ENCODE measurements around the gene KRTAP4-8.
"Not testable (repeated sequence)": the region's sequence is repeated elsewhere in the genome, so short reads cannot be mapped to it uniquely, and the experiment has no call there.

The KRTAP4-8 gene

GRCh38 chr17:41098042-41098441 lies at the start of gene KRTAP4-8:
KRTAP4-8 (minus strand) TSS chr17:41098142; CDS start chr17:41098084, 58 bp downstream.
- in situ Hi-C loops (cut with HindIII; ENCODE audit: low pct_ligation_motif_present, low pct_unique_long_range_greater_than_20kb, low sequenced_read_pairs) = no loop called here

DNA sequence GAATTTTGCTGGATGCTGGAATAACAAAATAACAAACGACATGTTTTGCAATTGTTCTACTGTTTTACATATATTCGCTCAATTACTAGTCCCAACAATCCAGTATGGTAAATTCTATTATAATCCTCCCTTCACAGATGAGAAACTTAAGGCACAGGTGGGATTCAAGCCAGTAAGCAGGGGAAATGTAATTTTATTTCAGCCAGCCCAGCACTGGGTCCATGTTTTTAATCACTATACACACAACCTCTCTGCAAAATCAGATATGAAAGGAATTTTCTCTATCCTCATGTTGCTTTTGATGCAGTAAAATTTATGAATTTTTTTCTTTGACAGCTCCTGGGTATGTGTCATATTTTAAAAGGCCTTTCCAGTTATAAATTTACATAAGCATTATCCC lies 47.3 kb upstream of the KRTAP4-8 start:
- in situ Hi-C loops (cut with HindIII; ENCODE audit: low pct_ligation_motif_present, low pct_unique_long_range_greater_than_20kb, low sequenced_read_pairs) = no loop called here

More at GRCh38 chr17:41098042-41098441, at the start of gene KRTAP4-8:
- DNase-seq = no peak

GRCh38 chr17:41144846-41145245 lies 46.9 kb upstream of the KRTAP4-8 start:
- in situ Hi-C loops (cut with HindIII; ENCODE audit: low pct_ligation_motif_present, low pct_unique_long_range_greater_than_20kb, low sequenced_read_pairs) = no loop called here
- no peak for DNase-seq

More for the DNA sequence above, 47.3 kb upstream of the KRTAP4-8 start:
- no peak for DNase-seq

DNA sequence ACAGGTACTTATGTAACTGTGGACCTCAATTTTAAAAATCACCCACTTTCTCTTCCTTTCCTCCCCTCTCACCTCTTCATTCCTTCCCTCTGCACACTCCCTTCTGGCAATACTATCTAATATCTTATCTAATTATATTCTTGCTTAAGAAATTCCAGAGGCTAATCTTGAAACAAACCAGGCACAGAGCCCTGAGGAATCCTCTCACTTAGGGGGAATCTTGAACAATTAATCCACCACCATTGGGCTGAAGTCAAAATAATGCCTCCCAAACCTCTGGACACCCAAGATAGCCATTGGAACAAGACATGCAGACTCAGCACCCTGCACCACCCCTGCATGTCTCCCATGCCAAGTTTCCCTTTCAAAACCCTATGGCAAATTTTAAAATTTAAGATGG lies 43.4 kb upstream of the KRTAP4-8 start:
- in situ Hi-C loops (cut with HindIII; ENCODE audit: low pct_ligation_motif_present, low pct_unique_long_range_greater_than_20kb, low sequenced_read_pairs) = no loop called here
- no peak for DNase-seq

DNA sequence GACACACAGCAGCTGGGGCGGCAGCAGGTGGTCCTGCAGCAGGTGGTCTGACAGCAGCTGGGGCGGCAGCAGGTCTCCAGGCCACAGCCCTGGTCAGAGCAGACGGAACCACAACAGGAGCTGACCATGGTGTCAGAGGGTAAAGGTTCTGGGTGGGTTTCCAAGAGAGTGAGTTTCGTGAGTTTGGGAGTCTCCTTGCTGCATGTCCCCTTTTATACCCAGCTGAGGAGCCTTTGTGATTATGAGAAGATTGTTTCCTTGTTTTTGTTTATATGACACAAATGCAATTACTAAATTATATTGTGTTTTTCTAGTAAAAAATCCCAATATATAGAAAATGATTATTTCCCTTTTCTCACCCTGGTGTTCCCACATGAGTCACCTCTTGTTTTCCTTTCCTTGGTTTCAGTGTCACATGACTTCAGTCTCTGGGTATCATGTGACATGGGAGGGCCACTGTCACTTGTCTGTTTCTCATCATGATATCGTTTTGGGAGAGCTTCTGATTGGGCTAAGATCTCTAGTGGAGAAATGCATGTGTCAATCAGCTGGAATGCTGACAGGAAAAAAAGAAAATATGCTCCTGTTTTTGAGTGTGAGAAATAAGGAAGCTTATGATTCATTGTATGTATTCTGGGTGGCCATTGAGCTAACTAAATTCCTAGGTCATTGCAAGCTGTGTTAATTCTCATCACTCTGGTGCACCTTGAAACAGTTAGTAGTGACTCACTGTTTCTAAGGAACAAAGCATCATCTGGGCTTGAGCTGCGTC lies 42.6 kb upstream of the KRTAP4-8 start, which contains the start of gene KRTAP4-6:
KRTAP4-6 (minus strand) TSS at position 185 of the 772 bp plus-strand sequence; CDS start at position 128, 57 bp downstream.
- no peak for DNase-seq
- in situ Hi-C loops (cut with HindIII; ENCODE audit: low pct_ligation_motif_present, low pct_unique_long_range_greater_than_20kb, low sequenced_read_pairs) = no loop called here

DNA sequence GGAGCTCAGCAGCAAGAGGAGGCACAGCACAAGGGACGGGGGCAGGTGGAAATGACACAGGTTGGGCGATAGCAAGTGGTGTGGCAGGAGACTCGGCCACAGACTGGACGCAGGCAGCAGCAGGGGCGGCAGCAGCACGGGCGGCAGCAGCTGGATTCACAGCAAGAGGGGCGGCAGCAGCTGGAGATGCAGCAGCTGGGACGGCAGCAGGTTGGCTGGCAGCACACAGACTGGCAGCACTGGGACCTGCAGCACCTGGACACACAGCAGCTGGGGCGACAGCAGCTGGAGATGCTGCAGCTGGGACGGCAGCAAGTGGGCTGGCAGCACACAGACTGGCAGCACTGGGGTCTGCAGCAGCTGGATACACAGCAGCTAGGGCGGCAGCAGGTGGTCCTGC lies 41.9 kb upstream of the KRTAP4-8 start:
- in situ Hi-C loops (cut with HindIII; ENCODE audit: low pct_ligation_motif_present, low pct_unique_long_range_greater_than_20kb, low sequenced_read_pairs); DNase-seq: not testable (repeated sequence)

DNA sequence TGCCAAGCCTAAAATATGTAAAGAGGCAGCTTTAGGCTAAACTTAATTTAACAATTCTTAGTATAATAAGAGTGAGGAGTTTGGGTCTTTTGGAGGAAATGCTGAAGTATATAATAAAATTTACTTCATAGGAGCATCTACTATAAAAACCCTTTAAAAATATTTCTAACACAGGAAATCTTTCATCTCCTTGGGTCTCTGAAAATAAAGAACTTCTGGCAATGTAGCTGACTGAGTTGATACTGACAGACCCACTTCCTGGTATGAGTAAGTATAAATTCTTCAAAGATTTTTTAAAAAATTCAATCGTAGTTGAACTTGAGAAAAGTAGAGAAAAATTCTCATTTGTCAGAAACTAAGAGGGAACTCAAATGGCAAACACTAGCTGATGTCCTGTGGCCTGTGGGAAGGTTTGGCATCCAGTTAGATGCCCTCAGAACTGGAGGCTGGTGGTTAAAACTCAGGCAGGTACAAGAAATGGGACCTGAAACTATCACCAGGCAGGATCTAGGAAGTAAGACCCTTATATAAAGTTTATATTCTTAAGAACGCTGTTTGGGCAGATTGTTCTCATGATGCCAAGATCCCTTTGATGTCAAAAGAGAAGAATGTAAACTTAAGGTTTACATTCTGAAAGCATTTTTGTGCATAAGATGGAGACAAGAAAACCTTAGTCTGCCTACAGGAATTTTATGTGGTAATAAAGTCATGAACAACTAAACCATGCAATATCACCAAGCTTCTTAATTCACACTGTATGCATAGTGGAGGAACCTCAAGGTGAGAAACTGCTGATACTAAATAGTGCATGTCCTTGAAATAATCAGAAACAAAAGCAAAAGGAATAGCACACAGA lies 36.2 kb upstream of the KRTAP4-8 start:
- no peak for DNase-seq
- in situ Hi-C loops (cut with HindIII; ENCODE audit: low pct_ligation_motif_present, low pct_unique_long_range_greater_than_20kb, low sequenced_read_pairs) = no loop called here

GRCh38 chr17:41131979-41132378 lies 34.0 kb upstream of the KRTAP4-8 start:
- no peak for DNase-seq
- in situ Hi-C loops (cut with HindIII; ENCODE audit: low pct_ligation_motif_present, low pct_unique_long_range_greater_than_20kb, low sequenced_read_pairs) = no loop called here

- DNase-seq = no peak
These were observed 29.4 kb upstream of the KRTAP4-8 start for GRCh38 chr17:41127371-41127770.

GRCh38 chr17:41126412-41126811 lies 28.5 kb upstream of the KRTAP4-8 start:
- in situ Hi-C loops (cut with HindIII; ENCODE audit: low pct_ligation_motif_present, low pct_unique_long_range_greater_than_20kb, low sequenced_read_pairs) = no loop called here
- no peak for DNase-seq

More at GRCh38 chr17:41127371-41127770, 29.4 kb upstream of the KRTAP4-8 start:
- in situ Hi-C loops (cut with HindIII; ENCODE audit: low pct_ligation_motif_present, low pct_unique_long_range_greater_than_20kb, low sequenced_read_pairs) = no loop called here

DNA sequence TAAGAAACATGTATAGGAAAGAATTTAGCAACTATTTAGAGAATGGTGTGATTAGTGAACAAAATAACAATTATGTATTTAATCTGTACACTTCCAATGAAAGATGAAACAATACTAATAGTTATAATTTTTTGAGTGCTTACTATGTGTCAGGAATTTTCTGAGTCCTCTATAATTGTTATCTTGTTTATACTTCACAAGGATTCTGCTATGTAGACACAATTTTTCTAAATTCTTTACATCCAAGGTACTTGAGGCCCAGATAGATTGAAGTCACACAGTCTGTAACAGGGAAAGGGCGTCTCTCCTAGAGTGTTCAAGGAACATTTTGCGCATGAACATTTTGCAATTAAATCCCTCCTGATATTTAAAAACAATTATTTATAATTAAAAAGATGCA lies 27.1 kb upstream of the KRTAP4-8 start:
- DNase-seq = no peak
- in situ Hi-C loops (cut with HindIII; ENCODE audit: low pct_ligation_motif_present, low pct_unique_long_range_greater_than_20kb, low sequenced_read_pairs) = no loop called here

DNA sequence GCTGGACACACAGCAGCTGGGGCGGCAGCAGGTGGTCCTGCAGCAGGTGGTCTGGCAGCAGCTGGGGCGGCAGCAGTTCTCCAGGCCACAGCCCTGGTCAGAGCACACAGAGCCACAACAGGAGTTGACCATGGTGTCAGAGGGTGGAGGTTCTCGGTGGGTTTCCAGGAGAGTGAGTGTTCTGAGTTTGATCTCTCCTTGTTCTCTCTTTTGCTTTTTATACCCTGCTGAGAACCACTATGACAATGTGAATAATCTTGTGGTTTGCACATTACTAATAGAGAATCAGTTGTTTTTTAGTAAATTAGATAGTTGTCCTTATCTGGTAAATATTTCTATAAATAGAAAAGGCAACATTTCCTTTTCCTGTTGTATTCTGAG lies 26.0 kb upstream of the KRTAP4-8 start, which contains the start of gene KRTAP4-12:
KRTAP4-12 (minus strand) TSS at position 192 of the 381 bp plus-strand sequence; CDS start at position 132, 60 bp downstream.
- DNase-seq; in situ Hi-C loops (cut with HindIII; ENCODE audit: low pct_ligation_motif_present, low pct_unique_long_range_greater_than_20kb, low sequenced_read_pairs): not testable (repeated sequence)

DNA sequence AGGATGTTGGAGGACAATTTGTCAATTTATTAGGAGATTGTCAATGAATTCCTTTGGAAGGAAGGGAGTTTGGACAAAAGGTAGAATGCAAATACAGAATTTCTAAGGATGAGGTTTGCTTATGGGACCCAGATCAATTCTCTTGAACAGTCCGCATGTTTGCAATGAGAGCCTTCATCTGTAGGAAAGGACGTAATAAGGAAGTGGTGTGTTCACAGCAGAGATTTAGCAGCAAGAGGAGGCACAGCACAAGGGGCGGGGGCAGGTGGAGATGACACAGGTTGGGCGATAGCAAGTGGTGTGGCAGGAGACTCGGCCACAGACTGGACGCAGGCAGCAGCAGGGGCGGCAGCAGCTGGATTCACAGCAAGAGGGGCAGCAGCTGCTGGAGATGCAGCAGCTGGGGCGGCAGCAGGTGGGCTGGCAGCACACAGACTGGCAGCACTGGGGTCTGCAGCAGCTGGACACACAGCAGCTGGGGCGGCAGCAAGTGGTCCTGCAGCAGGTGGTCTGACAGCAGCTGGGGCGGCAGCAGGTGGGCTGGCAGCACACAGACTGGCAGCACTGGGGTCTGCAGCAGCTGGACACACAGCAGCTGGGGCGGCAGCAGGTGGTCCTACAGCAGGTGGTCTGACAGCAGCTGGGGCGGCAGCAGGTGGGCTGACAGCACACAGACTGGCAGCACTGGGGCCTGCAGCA lies 25.5 kb upstream of the KRTAP4-8 start:
- in situ Hi-C loops (cut with HindIII; ENCODE audit: low pct_ligation_motif_present, low pct_unique_long_range_greater_than_20kb, low sequenced_read_pairs); DNase-seq: not testable (repeated sequence)

DNA sequence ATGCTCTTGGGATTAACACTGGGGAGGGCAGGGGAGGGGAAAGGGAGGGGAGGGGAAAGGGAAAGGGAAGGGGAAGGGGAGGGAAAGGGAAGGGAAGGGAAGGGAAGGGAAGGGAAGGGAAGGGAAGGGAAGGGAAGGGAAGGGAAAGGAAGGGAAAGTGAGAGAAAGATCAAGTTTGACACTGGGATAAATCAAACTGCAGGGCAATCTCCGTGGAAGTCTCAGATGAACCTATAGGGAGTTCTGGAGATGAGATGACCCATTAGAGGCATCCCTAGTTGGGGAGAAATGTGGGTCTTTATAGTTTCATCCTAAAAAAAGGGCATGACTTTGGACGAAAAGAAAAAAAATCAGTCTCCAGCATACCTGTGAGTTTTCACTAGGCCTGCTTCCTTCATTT lies 23.8 kb upstream of the KRTAP4-8 start:
- in situ Hi-C loops (cut with HindIII; ENCODE audit: low pct_ligation_motif_present, low pct_unique_long_range_greater_than_20kb, low sequenced_read_pairs) = no loop called here
- DNase-seq = no peak

GRCh38 chr17:41119696-41120690 lies 22.1 kb upstream of the KRTAP4-8 start:
- in situ Hi-C loops (cut with HindIII; ENCODE audit: low pct_ligation_motif_present, low pct_unique_long_range_greater_than_20kb, low sequenced_read_pairs) = not testable (repeated sequence)

GRCh38 chr17:41118721-41119120 lies 20.8 kb upstream of the KRTAP4-8 start:
- DNase-seq = no peak
- in situ Hi-C loops (cut with HindIII; ENCODE audit: low pct_ligation_motif_present, low pct_unique_long_range_greater_than_20kb, low sequenced_read_pairs) = no loop called here

More at GRCh38 chr17:41119696-41120690, 22.1 kb upstream of the KRTAP4-8 start:
- not testable (repeated sequence) for DNase-seq

DNA sequence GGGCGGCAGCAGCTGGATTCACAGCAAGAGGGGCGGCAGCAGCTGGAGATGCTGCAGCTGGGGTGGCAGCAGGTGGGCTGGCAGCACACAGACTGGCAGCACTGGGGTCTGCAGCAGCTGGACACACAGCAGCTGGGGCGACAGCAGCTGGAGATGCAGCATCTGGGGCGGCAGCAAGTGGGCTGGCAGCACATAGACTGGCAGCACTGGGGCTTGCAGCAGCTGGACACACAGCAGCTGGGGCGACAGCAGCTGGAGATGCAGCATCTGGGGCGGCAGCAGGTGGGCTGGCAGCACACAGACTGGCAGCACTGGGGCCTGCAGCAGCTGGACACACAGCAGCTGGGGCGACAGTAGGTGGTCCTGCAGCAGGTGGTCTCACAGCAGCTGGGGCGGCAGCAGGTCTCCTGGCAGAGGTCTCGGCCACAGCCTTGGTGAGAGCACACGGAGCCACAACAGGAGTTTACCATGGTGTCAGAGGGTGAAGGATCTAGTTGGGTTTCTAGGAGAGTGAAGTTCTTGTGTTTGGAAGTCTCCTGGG lies 20.0 kb upstream of the KRTAP4-8 start, which contains the start of gene KRTAP4-11:
KRTAP4-11 (minus strand) TSS at position 528 of the 541 bp plus-strand sequence; CDS start at position 470, 58 bp downstream.
- in situ Hi-C loops (cut with HindIII; ENCODE audit: low pct_ligation_motif_present, low pct_unique_long_range_greater_than_20kb, low sequenced_read_pairs); DNase-seq: not testable (repeated sequence)
